HG02885 (cell line): ENCODE results near the gene OR2T11.
"Not testable (repeated sequence)": the region's sequence is repeated elsewhere in the genome, so short reads cannot be mapped to it uniquely, and the experiment has no call there.

ENCODE experiments used
- ATAC-seq: cut with Tn5 transposase; IDR thresholded peaks from one replicate; pipeline ENCODE4 v1.9.1; 2021; ENCODE audit warnings: mild to moderate bottlenecking; ENCODE audit not compliant: unreplicated experiment, poor library complexity

The OR2T11 gene

DNA sequence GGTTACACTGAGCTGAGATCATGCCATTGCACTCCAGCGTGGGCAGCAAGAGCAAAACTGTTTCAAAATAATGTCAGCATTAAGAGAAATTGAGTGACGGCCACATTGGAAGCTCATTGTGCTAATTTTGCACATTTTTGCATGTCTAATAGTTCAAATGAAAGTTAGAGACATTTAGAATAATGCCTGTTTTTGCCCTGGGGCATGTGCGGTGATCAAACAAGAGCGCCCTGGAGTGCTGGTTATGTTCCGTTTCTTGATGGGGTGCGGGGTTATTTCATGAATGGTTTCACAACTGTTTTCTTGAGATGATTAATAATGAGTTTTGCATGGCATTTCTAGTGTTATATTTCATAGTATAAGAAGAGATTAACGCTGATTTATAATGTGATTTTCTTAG is 13.1 kb downstream of the OR2T11 start:
- no peak for ATAC-seq

DNA sequence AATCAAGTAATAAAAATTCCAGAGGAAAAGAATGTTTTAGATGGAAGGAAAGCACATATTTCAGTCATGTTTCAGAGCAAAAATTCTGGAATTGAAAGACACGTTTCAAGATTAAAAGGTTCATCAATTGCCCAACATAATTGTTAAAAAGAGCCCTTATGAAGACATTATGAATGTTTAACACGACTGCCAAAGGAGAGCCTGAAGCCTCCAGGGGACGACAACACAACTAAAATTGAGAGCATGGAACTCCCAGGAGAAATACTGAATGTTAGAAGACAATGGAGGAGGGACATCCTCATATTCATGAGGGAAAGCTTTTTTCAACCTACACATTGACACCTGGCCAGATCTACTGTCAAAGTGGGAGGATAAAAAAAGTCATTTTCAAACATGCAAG is 16.0 kb downstream of the OR2T11 start:
- ATAC-seq, result no peak

DNA sequence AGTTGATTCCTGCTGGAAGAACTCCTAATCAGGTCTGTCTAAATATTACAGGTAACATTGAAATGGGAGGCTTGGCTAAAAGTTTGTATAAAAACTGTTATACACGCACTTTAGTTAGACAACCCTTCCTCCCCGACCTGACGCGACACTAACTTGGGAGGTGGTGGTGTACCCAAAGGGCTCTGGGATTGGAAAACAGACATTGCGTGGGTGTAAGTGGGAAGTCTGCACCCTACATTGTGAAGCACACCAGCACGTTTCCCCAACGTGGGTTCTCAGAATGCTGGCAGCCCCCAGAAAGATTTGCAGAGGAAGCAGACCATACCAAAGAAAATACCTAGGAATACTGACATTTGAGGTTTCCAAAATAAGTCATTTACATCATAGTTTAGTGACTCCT is 16.8 kb downstream of the OR2T11 start:
- ATAC-seq, result no peak

DNA sequence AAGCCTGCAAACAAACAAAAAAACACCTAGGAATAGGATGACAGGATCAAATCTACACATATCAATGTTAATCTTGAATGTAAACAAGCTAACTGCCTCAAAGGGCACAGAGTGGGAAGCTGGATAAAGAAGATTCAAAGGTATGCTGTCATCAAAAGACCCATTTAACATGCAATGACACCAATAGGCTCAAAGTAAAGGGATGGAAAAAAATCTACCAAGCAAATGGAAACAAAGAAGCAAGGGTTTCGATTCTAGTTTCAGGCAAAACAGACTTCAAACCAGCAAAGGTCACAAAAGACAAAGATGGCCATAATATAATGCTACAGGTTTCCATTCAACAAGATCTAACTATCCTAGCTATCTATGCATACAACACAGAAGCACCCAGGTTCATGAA is 21.1 kb downstream of the OR2T11 start:
- ATAC-seq, result no peak

DNA sequence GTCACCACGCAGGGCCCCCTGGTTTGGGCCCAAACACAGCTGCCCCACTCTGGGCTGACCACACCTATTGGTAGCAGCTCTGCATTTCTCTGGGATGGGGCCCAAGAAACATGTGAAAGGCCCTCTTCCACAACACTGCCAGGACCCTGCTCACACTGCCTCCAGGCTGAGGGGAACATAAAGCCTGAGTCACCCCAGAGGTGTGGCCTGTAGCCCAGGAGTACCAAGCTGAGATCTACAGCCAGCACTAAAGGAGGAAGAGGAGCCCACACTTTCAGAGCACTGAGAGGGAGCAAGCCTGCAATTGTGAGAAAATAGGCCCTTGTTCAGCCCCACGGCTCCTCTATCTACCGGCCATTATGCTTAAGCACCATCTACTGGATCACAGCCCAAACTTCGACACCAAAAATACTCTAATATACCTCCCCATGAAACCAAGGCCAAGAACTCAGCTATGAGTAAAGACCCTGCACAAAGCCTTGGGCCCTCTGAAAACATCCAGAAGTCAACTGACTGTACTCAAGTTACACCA is 22.9 kb downstream of the OR2T11 start:
- ATAC-seq, result no peak

DNA sequence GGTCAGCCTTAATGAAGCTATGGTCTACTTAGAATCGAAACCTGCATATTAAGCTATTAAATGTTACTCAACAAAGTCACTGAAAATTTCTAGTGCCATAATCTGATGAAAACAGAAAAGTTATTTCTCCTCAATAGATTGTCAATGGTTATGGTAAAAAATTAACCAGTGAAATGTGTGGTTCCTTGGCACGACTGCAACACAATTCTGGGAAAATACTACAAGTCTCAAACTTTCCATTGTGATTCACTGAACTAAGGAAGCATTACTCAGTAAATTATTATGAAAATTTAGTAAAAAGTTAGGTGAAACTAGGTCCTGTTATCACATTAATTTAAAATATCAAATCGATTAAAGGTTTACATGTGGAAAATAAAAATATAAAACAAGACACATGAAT is 24.6 kb downstream of the OR2T11 start:
- no peak for ATAC-seq

DNA sequence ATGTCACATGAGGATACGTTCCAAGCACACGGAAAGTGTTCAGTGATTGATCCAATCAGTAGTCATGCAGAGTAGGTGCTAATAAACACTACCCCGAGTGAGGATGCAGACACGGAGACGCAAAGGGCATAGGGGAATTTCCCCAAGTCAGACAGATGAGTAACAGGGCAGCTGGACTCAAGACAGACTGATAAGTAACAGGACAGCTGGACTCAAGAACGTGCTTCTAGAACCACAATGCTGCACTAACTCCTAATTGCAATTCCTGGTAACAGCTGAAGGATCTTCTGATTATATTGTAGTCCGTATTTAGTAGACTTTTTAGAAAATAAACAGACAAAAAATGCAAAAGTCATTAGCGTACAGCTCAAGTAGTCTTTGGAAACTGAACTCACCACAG is 35.5 kb downstream of the OR2T11 start:
- no peak for ATAC-seq

DNA sequence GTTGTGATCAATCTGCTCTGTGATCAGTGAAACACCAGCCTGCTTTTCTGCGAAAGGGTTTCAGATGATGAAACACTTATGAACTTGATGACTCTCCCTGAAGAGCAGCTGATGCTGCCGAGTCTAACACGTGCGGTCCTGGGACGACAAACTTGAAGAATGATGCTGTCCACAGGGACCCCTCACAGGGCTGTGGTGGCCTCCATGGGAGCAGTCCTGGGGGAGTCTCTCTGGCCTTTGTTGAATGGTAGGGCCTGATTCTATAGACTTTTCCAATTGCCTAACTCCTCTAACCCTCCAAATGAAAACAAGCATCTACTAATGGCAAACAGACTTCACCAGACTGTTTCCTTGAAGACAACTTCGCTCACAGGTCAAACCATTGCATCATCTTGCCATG is 37.3 kb downstream of the OR2T11 start, which contains the start of gene OR2T10:
Gene OR2T10, minus strand, starts transcription at position 112 of the 400 bp plus-strand sequence. CDS start 3,932 bp downstream, outside the sequence.
- no peak for ATAC-seq

DNA sequence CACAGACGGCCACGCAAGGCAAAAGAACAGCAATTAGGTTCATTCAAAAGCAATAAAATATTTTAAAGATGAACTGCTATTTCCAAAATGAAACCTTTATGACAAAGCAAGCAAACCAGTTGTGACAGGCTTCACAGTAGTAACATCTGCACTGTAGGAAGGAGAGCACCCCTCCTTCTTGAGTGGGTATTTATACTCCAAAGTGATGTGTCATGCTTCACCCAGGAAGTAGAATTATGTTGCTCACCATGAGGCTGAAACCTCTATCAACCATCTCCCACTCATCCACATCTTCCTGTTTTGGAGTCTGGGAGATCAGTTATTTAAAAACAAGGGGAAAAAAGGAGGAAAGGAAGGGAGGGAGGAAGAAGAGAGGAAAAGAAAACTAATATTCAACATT is 38.3 kb downstream of the OR2T11 start:
- ATAC-seq, result no peak

DNA sequence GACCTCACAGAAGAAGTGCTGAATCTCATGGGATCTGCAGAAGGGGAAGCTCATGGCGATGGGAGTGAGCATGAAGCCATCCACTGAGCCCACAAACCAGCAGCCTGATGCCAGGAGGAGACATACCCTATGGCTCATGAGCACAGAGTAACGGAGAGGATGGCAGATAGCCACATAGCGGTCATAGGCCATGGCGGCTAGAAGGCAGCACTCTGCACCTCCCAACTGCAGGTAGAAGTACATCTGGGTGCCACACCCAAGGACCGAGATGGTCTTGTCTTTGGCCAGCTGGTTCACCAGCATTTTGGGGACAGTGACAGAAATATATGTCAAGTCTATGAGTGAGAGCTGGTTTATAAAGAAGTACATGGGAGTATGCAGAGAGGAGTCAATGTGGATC is 41.7 kb downstream of the OR2T11 start:
- no peak for ATAC-seq

DNA sequence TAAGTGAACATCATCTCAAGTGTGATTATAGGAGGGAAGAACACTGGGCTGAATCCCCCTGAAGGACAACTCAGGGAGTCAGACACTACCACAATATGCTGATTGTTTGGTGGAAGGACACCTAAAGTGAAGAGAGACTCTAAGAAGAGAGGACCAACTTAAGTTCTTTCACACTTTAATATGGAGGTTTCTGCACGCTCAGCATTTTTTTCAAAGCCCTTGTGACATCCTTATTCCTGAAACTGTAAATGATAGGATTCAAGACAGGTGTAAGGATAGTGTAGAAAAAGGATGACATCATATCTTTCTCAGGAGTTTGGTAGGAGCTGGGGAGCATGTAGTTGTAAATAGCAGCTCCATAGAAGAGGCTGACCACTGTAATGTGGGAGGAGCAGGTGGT is 42.2 kb downstream of the OR2T11 start:
- ATAC-seq, result no peak

DNA sequence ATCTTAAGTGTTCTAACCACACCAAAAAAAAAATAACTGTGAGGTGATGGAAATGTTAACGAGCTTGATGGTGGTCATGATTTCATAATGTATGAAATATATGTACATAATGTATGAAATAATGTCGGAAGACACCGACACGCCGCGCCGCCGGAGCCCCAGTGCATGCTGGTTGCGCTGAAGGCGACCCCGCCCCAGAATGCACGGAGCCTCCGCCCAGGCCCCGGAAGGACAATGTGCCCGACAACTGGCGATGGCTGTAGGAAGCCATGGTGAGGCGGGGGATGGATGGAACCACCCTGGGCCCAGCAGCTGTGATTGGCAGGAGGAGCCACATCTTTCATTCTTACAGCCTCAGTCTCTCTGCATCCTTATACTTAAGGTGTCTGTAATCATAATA is 44.8 kb downstream of the OR2T11 start:
- no peak for ATAC-seq

DNA sequence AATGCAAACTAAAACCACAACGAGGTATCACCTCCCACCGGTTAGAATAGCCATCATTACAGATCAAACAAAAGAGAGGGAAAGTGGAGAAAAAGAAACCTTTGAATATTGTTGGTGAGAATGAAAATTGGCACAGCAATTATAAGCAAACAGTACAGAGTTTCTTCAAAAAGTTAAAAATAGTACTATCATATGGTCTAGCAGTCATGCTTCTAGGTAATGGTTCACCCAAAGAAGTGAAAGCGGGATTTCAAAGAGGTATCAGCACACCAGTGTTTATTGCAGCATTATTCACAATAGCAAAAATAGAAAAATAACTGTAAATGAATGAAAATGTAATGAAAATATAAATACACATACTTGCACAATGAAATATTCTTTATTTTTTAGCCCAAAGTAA is 45.6 kb downstream of the OR2T11 start:
- no peak for ATAC-seq

DNA sequence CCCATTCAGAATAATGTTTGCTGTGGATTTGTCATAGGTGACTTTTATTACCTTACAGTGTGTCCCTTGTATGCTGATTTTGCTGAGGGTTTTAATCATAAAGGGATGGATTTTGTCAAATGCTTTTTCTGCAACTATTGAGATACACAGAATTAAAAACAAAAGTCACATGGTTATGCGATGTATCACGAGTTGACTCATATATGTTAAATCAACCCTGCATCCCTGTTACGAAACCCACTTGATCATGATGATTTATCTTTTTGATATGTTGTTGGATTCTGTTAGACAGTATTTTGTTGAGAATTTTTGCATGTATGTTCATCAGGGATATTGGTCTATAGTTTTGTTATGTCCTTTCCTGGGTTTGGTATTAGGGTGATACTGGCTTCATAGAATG is 49.6 kb downstream of the OR2T11 start:
- no peak for ATAC-seq

DNA sequence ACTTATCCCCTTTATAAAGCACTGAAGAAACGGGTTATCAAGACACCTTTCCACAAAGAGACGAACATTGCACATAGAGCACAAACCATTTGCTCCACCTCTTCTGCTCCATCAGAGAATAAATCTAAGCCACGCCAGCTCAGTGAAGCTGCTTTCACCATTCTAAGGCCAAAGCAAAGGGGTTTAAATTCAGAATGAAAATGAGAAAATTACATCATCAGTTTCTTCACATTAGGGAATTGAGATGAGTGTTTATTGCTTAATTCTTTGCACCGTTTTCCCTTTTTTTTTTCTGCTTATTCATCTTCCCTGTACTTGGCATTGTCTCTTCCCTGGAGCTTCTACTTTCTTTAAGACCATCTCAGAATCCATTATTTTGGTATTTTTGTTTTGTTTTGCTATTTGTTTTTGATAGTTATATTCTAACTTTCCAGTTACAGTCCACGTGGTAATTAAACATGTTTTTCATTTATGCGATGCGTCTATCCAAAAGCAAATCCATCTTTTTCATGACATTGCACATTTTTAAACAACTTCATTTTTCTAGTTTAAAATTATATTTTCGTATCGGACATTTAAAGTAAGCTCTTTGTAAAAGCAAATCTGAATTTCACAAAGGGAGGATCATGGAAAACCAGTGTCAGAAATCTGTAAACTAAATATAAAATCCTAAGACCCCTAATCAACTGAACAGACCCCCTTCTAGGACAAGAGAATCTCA is 58.5 kb downstream of the OR2T11 start:
- ATAC-seq, result no peak

DNA sequence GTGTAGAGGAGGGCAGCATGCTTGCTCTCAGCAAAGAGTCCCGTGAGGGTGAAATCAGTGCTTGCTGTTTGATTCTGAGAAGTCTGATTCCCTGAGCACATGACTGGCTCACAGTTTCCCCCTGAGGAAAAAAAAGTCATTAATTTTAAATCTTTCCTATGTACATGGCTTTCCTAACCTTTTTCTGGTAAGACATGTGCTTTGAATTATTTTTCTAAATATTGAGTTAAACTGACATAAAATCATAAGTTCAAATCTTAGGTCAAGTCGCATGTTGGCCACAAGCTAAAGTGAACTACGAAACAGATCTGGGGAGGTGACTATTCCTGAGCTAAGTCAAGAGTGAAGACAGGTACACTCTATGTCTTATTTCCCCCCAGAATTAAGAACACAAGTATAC is 60.2 kb downstream of the OR2T11 start, which contains the start of gene OR2T34:
Gene OR2T34, minus strand, starts transcription at position 101 of the 400 bp plus-strand sequence. Its CDS starts 0 bp downstream, at position 101.
- ATAC-seq, result not testable (repeated sequence)

DNA sequence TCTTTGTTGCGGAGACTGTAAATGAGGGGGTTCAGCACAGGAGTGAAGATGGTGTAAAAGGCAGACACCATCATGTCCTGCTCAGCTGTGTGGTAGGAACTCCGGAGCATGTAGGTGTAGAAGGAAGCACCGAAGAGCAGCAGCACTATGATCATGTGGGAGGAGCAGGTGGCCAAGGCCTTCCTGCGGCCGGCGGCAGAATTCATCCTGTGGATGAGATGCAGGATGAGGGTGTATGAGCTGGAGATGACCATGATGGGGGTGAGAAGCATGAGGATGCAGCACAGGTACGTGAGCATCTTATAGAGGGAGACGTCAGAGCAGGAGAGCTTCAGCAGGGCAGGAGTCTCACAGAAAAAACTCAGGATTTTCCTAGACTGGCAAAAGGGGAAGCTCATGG is 61.0 kb downstream of the OR2T11 start:
- ATAC-seq, result not testable (repeated sequence)
